CD14-positive monocyte (primary cell): ENCODE data around the gene EMILIN2. TPM values are rescaled to one million over a fixed set of nuclear protein-coding genes. Genes with fewer than 3 reads are reported as not detected.

Source experiments
- DNase-seq, 3 donors: peaks; one replicate each; pipeline ENCODE4 v3.0.0-alpha.2; 2011 to 2022
- H2AFZ ChIP-seq: 2 replicates; pipeline ENCODE4 v1.6.0; 2012; ENCODE audit warnings: mild to moderate bottlenecking, low read depth, low read length, inconsistent platforms; ENCODE audit not compliant: insufficient read depth, poor library complexity, severe bottlenecking
- H3K27ac ChIP-seq, 2 donors: 1 replicate in 1 of 2; 2 replicates in 1 of 2; pipeline ENCODE4 v1.5.1; 2012 to 2013; ENCODE audit warnings: low read length in 2 of 2, control low read depth in 1 of 2, inconsistent platforms in 1 of 2, low read depth in 1 of 2, mild to moderate bottlenecking in 1 of 2
- H3K27me3 ChIP-seq, 2 donors: one replicate each; pipeline versions ENCODE4 v1.6.0 to v1.6.1; 2011 to 2013; ENCODE audit warnings: low read length in 2 of 2; ENCODE audit not compliant: control insufficient read depth in 2 of 2, insufficient read depth in 2 of 2
- H3K36me3 ChIP-seq, 2 donors: replicated peaks in 1 of 2; 1 replicate in 1 of 2; 2 replicates in 1 of 2; pipeline versions ENCODE4 v1.5.1 to v1.6.1; 2012 to 2013; ENCODE audit warnings: low read length in 2 of 2, control low read depth in 1 of 2, inconsistent platforms in 1 of 2, mild to moderate bottlenecking in 1 of 2; ENCODE audit not compliant: insufficient read depth in 2 of 2, control insufficient read depth in 1 of 2
- H3K4me1 ChIP-seq, 2 donors: 1 replicate in 1 of 2; 2 replicates in 1 of 2; pipeline versions ENCODE4 v1.5.1 to v1.6.1; 2012 to 2013; ENCODE audit warnings: low read length in 2 of 2, control low read depth in 1 of 2, inconsistent platforms in 1 of 2, mild to moderate bottlenecking in 1 of 2, moderate library complexity in 1 of 2; ENCODE audit not compliant: insufficient read depth in 2 of 2, control insufficient read depth in 1 of 2
- H3K4me2 ChIP-seq: replicated peaks from 2 replicates; pipeline ENCODE3; 2012; ENCODE audit warnings: low read length, moderate library complexity, mild to moderate bottlenecking; ENCODE audit not compliant: poor library complexity, severe bottlenecking; ENCODE audit errors: extremely low read depth
- H3K4me3 ChIP-seq, 3 experiments: fragments of 200-600 bp in 1 of 3; sonication (generic) in 1 of 3; replicated peaks in 1 of 3; 1 replicate in 2 of 3; 2 replicates in 1 of 3; pipeline ENCODE4 v1.5.1; 2011 to 2013; ENCODE audit warnings: low read length in 3 of 3, mild to moderate bottlenecking in 3 of 3, control low read depth in 2 of 3, low read depth in 2 of 3, inconsistent platforms in 1 of 3, moderate library complexity in 1 of 3
- H3K79me2 ChIP-seq: 2 replicates; pipeline ENCODE4 v1.6.0; 2012; ENCODE audit warnings: mild to moderate bottlenecking, control low read depth, inconsistent platforms, low read length, moderate library complexity; ENCODE audit not compliant: insufficient read depth
- H3K9ac ChIP-seq: 2 replicates; pipeline ENCODE4 v1.6.0; 2017; ENCODE audit warnings: low read length, mild to moderate bottlenecking; ENCODE audit not compliant: insufficient read depth, poor library complexity, severe bottlenecking
- H3K9me3 ChIP-seq, 2 donors: replicated peaks in 1 of 2; 1 replicate in 1 of 2; 2 replicates in 1 of 2; pipeline versions ENCODE4 v1.5.1 to v1.6.1; 2012 to 2013; ENCODE audit warnings: low read length in 2 of 2, control low read depth in 1 of 2; ENCODE audit not compliant: control insufficient read depth in 1 of 2, insufficient read depth in 1 of 2
- H4K20me1 ChIP-seq: 2 replicates; pipeline ENCODE4 v1.6.0; 2012; ENCODE audit warnings: mild to moderate bottlenecking, low read length, control low read depth, moderate library complexity; ENCODE audit not compliant: insufficient read depth
- H3K27ac Mint-ChIP-seq, 7 donors: one replicate each; pipeline ENCODE4 v1.8.0; 2020; ENCODE audit warnings: mild to moderate bottlenecking in 7 of 7, mixed read lengths in 7 of 7, moderate library complexity in 6 of 7, inconsistent platforms in 2 of 7
- H3K27me3 Mint-ChIP-seq, 3 donors: one replicate each; pipeline ENCODE4 v1.8.0; 2021 to 2022; ENCODE audit warnings: low read depth in 3 of 3, mild to moderate bottlenecking in 3 of 3, mixed read lengths in 3 of 3, moderate library complexity in 3 of 3, inconsistent platforms in 1 of 3
- H3K36me3 Mint-ChIP-seq, 2 donors: one replicate each; pipeline ENCODE4 v1.8.0; 2020; ENCODE audit warnings: mixed read lengths in 2 of 2, inconsistent platforms in 1 of 2, mild to moderate bottlenecking in 1 of 2
- H3K4me1 Mint-ChIP-seq: one replicate; pipeline ENCODE4 v1.8.0; 2020; ENCODE audit warnings: mild to moderate bottlenecking, mixed read lengths
- H3K4me3 Mint-ChIP-seq, 2 donors: one replicate each; pipeline ENCODE4 v1.8.0; 2020; ENCODE audit warnings: mild to moderate bottlenecking in 2 of 2, mixed read lengths in 2 of 2, moderate library complexity in 1 of 2
- H3K9me3 Mint-ChIP-seq, 7 donors: one replicate each; pipeline ENCODE4 v1.8.0; 2020 to 2022; ENCODE audit warnings: mixed read lengths in 7 of 7, mild to moderate bottlenecking in 6 of 7, moderate library complexity in 6 of 7, inconsistent platforms in 2 of 7
- CTCF ChIP-seq: fragments of 200-600 bp; IDR thresholded peaks from one replicate; pipeline ENCODE4 v1.8.0; 2022; ENCODE audit warnings: antibody characterized with exemption, mild to moderate bottlenecking
- WGBS: methylation state at CpG from one replicate; pipeline ENCODE4 v1.1.5; 2013; ENCODE audit warnings: missing lambda C conversion rate; ENCODE audit not compliant: insufficient coverage; 5-methylcytosine and 5-hydroxymethylcytosine counted together
- intact Hi-C, 2 donors: fragments of 100-400 bp; cut with micrococcal nuclease; formaldehyde crosslinking; loops; one replicate each; pipeline versions ENCODE4 v1.15.0 to v1.15.1; 2023
- polyA plus RNA-seq, 3 donors: library from polyadenylated mRNA; depleted of rRNA in 1 of 3; unstranded in 2 of 3; stranded (reverse) in 1 of 3; fragments of 300-500 nt in 2 of 3; fragments of >200 nt in 1 of 3; fragmentation: Illumina TruSeq in 2 of 3; gene quantifications; 1 replicate in 2 of 3; 2 replicates in 1 of 3; pipeline ENCODE4 v1.2.3, GENCODE V29; 2012 to 2021

EMILIN2 gene
- polyA plus RNA-seq, 3 donors: 30.5 to 43.2 (median 33.8) TPM

DNA sequence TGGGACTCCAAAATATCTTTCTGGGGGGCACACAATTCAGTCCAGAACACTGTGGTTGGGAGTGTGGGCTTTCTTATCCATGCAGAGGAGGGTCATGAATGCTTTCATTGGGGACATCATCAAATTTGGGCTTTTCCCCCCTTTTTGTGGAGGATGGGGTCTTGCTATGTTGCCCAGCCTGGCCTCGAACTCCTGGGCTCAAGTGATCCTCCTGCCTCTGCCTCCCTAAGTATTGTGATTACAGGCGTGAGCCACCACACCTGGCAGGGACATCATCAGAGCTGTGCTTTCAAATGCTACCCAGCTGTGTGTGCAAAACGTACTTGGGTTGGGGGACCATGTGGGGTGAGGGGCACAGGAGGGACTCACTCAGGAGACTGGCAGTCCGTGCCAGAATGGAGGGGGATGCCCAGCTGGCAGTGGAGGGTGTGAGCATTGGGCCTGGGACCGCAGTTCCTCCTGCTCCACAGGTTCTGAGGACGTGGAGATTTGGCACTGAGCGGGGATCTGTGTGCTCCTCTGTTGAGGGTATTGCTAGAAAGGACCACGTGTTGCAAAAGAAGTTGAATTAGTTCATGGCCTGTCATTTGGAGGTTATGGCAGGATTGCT, 24.4 kb downstream of the EMILIN2 start:
- H3K9me3 Mint-ChIP-seq: peaks cover 0 to 6% (median 2%) of the 10 kb centered on the region in 7 donors
- no peaks in the 10 kb centered on the region for H3K27me3 Mint-ChIP-seq
- H3K36me3 ChIP-seq: peaks cover 0 to 23% of the 10 kb centered on the region in 2 donors
- H3K4me3 Mint-ChIP-seq: no peak overlapping the region
- H3K4me3 ChIP-seq: no peak overlapping the region
- WGBS: 96% methylated on average over 6 of the region's 8 CpGs
- H3K4me1 Mint-ChIP-seq: peaks cover 38% of the 10 kb centered on the region
- H3K27ac ChIP-seq: peak overlapping the region in 1 of 2 donors; percentile 36
- H3K27ac Mint-ChIP-seq: peak overlapping the region in 3 of 7 donors; percentile 54 to 68 (median 64)
- TF ChIP-seq CTCF: no peak
- no peak for DNase-seq
- H3K9me3 ChIP-seq: peaks cover 0 to under 1% of the 10 kb centered on the region in 2 donors
- H3K4me1 ChIP-seq: peaks cover 10 to 18% of the 10 kb centered on the region in 2 donors
- no peaks in the 10 kb centered on the region for H3K27me3 ChIP-seq
- H2AFZ ChIP-seq: no peak overlapping the region
- no peak overlapping the region for H3K9ac ChIP-seq
- H3K36me3 Mint-ChIP-seq: peaks cover 29 to 38% of the 10 kb centered on the region in 2 donors
- H4K20me1 ChIP-seq: peaks cover 97% of the 10 kb centered on the region
- no peak overlapping the region for H3K4me2 ChIP-seq
- peaks cover 96% of the 10 kb centered on the region for H3K79me2 ChIP-seq
- intact Hi-C loops: no loop called here

DNA sequence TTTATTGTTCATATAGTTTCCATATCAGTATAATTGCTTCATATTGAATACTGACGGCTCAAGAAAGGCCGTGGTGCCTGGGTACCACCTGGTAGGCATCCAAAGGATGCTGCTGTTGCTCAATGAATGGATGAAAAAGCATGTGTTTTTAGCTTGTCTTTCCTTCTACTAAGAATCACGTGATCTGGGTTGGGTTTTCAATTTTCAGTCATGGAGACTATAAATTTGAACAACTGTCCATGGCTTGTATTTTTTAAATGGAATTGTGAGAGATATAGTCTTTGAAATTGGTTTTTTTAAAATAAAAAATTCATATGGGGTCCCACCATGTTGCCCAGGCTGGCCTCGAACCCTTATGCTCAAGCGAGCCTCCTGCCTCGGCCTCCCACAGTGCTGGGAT, 25.3 kb downstream of the EMILIN2 start:
- Histone ChIP-seq H3K27me3 (no peaks in the 10 kb centered on the region), H3K4me2 (no peak overlapping the region), H2AFZ (no peak overlapping the region), H3K4me1 (peaks cover 14 to 24% of the 10 kb centered on the region in 2 donors), H3K9me3 (no peaks in the 10 kb centered on the region), H4K20me1 (peaks cover 97% of the 10 kb centered on the region), H3K36me3 (peaks cover 0 to 23% of the 10 kb centered on the region in 2 donors), H3K79me2 (peaks cover 95% of the 10 kb centered on the region), H3K9ac (no peak overlapping the region), H3K27ac (no peak overlapping the region), H3K4me3 (no peak overlapping the region)
- WGBS: 96% methylated on average over 4 of the region's 6 CpGs
- no peak for DNase-seq
- Mint-ChIP-seq H3K9me3 (no peaks in the 10 kb centered on the region), H3K36me3 (peaks cover 27 to 35% of the 10 kb centered on the region in 2 donors), H3K27me3 (no peaks in the 10 kb centered on the region), H3K4me1 (peaks cover 43% of the 10 kb centered on the region), H3K4me3 (no peak overlapping the region), H3K27ac (peak overlapping the region in 2 of 7 donors; percentile 19 to 38)
- intact Hi-C loops: no loop called here
- TF ChIP-seq CTCF: no peak
